Fibroblast of villous mesenchyme (primary cell): ENCODE data around the gene BMPR2. TPM values are rescaled to one million over a fixed set of nuclear protein-coding genes. Genes with fewer than 3 reads are reported as not detected.
"Not testable (repeated sequence)": the region's sequence is repeated elsewhere in the genome, so short reads cannot be mapped to it uniquely, and the experiment has no call there.

ENCODE experiments used
- DNase-seq: peaks from one replicate; pipeline ENCODE4 v3.0.0-alpha.2; 2010; ENCODE audit warnings: low read depth
- H3K4me3 ChIP-seq: 2 replicates; pipeline ENCODE4 v1.5.1; 2011; ENCODE audit warnings: low read depth, mild to moderate bottlenecking, low read length
- CTCF ChIP-seq: IDR thresholded peaks from 2 replicates; pipeline ENCODE4 v1.5.1; 2012; ENCODE audit warnings: low read depth, mild to moderate bottlenecking, low read length; ENCODE audit not compliant: insufficient read depth
- total RNA-seq: library from RNA; depleted of rRNA; stranded (reverse); fragments of >200 nt; gene quantifications from 2 replicates; pipeline ENCODE4 v1.2.3, GENCODE V29; 2012

The BMPR2 gene
- total RNA-seq, 1 donor = 47.9 TPM

DNA sequence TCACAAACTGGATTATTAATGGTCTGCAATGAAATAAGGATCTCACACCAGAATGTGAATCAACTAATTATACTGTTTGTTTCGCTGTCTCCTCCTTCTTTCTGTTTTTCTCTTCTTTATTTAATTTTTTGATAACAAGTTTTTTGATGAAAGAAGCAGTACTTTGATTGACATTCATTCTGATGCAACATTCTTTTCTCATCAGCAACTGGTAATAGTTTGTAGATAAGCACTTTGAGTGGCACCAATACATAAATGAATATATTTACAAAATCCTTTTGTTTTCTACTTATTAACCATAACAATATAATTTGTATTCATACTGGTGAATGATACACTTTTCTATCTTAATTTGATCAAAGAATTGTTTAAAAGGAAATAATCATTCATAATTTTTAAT, 143.3 kb downstream of the BMPR2 start:
- TF ChIP-seq CTCF = no peak
- no peak overlapping the region for H3K4me3 ChIP-seq
- no peak for DNase-seq

DNA sequence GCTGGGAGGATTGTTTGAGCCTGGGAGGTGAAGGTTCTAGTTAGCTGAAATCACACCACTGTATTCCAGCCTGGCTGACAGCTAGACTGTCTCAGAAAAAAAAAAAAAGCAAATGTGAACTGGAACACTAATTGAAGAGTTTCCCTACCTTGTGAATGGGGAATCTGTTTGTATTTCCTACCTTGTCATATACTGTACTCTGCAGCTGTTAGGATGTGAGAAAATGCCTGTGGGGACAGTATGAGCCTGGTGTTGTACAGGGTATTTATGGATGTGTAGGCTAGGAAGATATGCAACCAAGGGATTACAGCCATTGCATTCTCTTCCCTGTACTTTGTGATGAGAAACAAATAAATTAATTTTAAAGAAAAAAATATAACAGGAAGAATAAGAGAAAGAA, 145.3 kb downstream of the BMPR2 start:
- TF ChIP-seq CTCF = no peak
- DNase-seq = no peak
- H3K4me3 ChIP-seq = no peak overlapping the region

DNA sequence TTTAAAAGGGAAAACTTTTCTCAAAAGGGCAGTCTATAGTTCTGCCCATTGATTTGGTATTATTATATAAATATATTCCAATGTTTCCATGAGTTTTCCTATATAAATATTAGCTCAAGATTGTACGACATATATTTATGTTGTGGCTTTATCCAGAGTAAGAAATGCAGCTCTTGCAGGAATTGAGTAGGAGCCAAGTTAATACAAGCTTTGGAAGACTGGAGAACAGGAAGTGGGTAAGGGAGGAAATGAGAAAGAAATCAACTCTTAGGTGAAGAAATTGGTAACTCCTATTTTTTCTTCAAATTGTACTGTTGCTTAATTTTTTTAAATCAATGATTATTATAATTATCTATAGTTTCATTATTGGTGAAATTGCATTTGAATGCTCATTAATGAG, 153.3 kb downstream of the BMPR2 start:
- DNase-seq = peak; percentile 69
- H3K4me3 ChIP-seq = no peak overlapping the region
- TF ChIP-seq CTCF = no peak

DNA sequence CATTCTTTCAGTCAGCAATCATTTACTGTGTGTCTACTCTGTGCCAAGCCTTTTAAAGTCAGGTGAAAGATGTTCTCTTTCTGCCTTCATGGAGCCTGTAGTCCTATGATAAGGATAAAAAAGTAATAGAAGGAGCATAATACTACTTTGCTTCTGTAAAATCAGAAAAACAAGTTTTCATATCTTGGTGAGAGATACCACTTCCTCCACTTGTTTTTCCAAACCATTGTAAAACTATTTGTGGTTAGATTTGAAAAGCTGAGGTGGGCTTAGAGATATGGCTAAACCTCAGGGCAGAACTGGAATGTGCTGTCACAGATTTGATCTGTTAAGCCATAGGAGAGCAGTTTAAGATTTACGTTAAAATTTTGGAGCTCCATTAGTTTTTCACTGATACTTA, 153.9 kb downstream of the BMPR2 start:
- no peak for DNase-seq
- no peak for TF ChIP-seq CTCF
- H3K4me3 ChIP-seq = no peak overlapping the region

GRCh38 chr2:202535290-202535689, 159.2 kb downstream of the BMPR2 start:
- not testable (repeated sequence) for DNase-seq, H3K4me3 ChIP-seq

GRCh38 chr2:202541137-202541536, 165.0 kb downstream of the BMPR2 start:
- no peak for TF ChIP-seq CTCF
- DNase-seq = no peak
- H3K4me3 ChIP-seq = no peak overlapping the region

DNA sequence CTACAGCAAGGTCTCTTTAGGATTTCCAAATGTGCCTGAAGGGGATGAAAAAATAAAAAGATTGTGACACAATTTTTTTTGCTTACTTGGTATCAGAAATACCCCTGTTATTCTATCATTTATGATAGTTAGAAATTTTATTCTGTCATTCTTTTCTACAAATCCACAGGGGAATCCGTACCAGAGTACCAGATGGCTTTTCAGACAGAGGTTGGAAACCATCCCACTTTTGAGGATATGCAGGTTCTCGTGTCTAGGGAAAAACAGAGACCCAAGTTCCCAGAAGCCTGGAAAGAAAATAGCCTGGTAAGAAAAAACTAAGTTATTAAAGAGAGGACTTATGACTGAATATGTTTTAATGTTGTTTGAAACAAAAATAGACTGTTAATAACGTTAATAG, 166.0 kb downstream of the BMPR2 start:
- H3K4me3 ChIP-seq = no peak overlapping the region
- peak; percentile 62 for DNase-seq
- no peak for TF ChIP-seq CTCF

DNA sequence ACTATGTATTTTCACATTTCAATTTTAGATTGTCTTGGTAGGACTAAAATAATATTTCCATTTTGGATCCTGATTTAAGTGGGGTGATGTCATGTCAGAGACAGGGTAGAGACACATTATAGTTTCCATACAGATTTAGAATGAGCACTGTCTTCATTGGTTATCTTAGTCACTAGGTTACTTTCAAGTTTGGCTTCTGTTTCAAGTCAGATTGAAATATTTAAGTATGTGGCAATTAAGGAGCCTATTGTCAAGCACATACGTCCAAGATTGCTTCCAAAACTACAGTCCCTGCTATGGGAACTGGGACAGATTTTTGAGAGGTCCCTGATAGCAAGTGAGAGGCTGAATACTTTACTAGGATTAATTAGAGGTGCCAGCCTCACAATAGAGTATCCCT, 169.4 kb downstream of the BMPR2 start:
- DNase-seq = no peak
- H3K4me3 ChIP-seq = no peak overlapping the region
- TF ChIP-seq CTCF = no peak
